IMR-90 (cell line): ENCODE results near the gene CNDP2. TPM values are rescaled to one million over a fixed set of nuclear protein-coding genes. Genes with fewer than 3 reads are reported as not detected.

Experiments
- ATAC-seq: fragments of 200-7000 bp; cut with Tn5 transposase; 2 replicates; pipeline ENCODE4 v1.9.1; 2020; ENCODE audit warnings: low read depth, mild to moderate bottlenecking, moderate library complexity
- BruUV-seq: library from RNA; stranded (reverse); fragments of 400-500 nt; replicated peaks from 2 replicates; lab custom pipeline; 2021; lab: Mats Ljungman, UMichigan
- CTCF ChIA-PET: fragments of 300-600 bp; formaldehyde crosslinking; extraction: SDS; loops from one replicate; lab custom pipeline; 2021; ENCODE audit warnings: antibody characterized with exemption; lab: Yijun Ruan, JAX
- POLR2A ChIA-PET: fragments of 300-600 bp; sonication (Branson Sonifier 250); formaldehyde crosslinking; loops from one replicate; lab custom pipeline; 2022; ENCODE audit warnings: antibody characterized with exemption; ENCODE audit not compliant: unreplicated experiment; lab: Charles Lee
- DNase-seq: peaks from one replicate; pipeline ENCODE4 v3.0.0; 2013
- H2AFZ ChIP-seq: replicated peaks from 2 replicates; pipeline ENCODE3; 2013; ENCODE audit warnings: low read length, mild to moderate bottlenecking; ENCODE audit not compliant: poor library complexity
- H2AK5ac ChIP-seq: 2 replicates; pipeline ENCODE4 v1.6.1; 2013; ENCODE audit warnings: low read depth, low read length, inconsistent platforms
- H2AK9ac ChIP-seq: replicated peaks from 2 replicates; pipeline ENCODE3; 2013; ENCODE audit warnings: mild to moderate bottlenecking, low read depth, low read length, moderate library complexity; ENCODE audit not compliant: poor library complexity
- H2BK120ac ChIP-seq: 2 replicates; pipeline ENCODE4 v1.6.1; 2013; ENCODE audit warnings: low read depth, low read length, inconsistent platforms
- H2BK15ac ChIP-seq: 3 replicates; pipeline ENCODE4 v1.6.1; 2013; ENCODE audit warnings: low read depth, low read length, inconsistent platforms
- H2BK20ac ChIP-seq: 2 replicates; pipeline ENCODE4 v1.6.1; 2013; ENCODE audit warnings: low read depth, mild to moderate bottlenecking, inconsistent platforms, low read length, moderate library complexity
- H2BK5ac ChIP-seq: 2 replicates; pipeline ENCODE4 v1.6.1; 2013; ENCODE audit warnings: mild to moderate bottlenecking, low read depth, low read length, inconsistent platforms; ENCODE audit not compliant: poor library complexity, severe bottlenecking
- H3K14ac ChIP-seq: replicated peaks from 2 replicates; pipeline ENCODE4 v1.6.1; 2013; ENCODE audit warnings: low read depth, low read length, inconsistent platforms
- H3K18ac ChIP-seq: 2 replicates; pipeline ENCODE4 v1.6.1; 2013; ENCODE audit warnings: low read depth, low read length, control low read depth
- H3K23ac ChIP-seq: 2 replicates; pipeline ENCODE4 v1.6.1; 2013; ENCODE audit warnings: low read depth, low read length, inconsistent platforms
- H3K27ac ChIP-seq: 2 replicates; pipeline ENCODE4 v1.5.1; 2013; ENCODE audit warnings: mild to moderate bottlenecking, control low read depth, low read length; ENCODE audit not compliant: insufficient read depth
- H3K27me3 ChIP-seq: 2 replicates; pipeline ENCODE4 v1.6.1; 2013; ENCODE audit warnings: low read length; ENCODE audit not compliant: control insufficient read depth, insufficient read depth
- H3K36me3 ChIP-seq: 2 replicates; pipeline ENCODE4 v1.6.1; 2013; ENCODE audit warnings: low read length, mixed read lengths; ENCODE audit not compliant: control insufficient read depth, insufficient read depth
- H3K4ac ChIP-seq: 2 replicates; pipeline ENCODE4 v1.6.1; 2013; ENCODE audit warnings: low read depth, low read length, inconsistent platforms
- H3K4me1 ChIP-seq: 2 replicates; pipeline ENCODE4 v1.6.1; 2013; ENCODE audit warnings: low read length, mixed read lengths; ENCODE audit not compliant: control insufficient read depth, insufficient read depth
- H3K4me2 ChIP-seq: 2 replicates; pipeline ENCODE4 v1.6.1; 2013; ENCODE audit warnings: low read depth, mild to moderate bottlenecking, control low read depth, low read length, moderate library complexity
- H3K4me3 ChIP-seq: 2 replicates; pipeline ENCODE4 v1.5.1; 2013; ENCODE audit warnings: low read depth, mild to moderate bottlenecking, control low read depth, low read length, moderate library complexity; ENCODE audit not compliant: insufficient read depth
- H3K56ac ChIP-seq: 2 replicates; pipeline ENCODE4 v1.6.1; 2013; ENCODE audit warnings: low read length, inconsistent platforms; ENCODE audit not compliant: insufficient read depth; ENCODE audit errors: extremely low read depth
- H3K79me1 ChIP-seq, 2 experiments: 2 replicates each; pipeline ENCODE4 v1.6.1; 2013; ENCODE audit warnings: low read length in 2 of 2, inconsistent platforms in 1 of 2, low read depth in 1 of 2
- H3K9ac ChIP-seq: 2 replicates; pipeline ENCODE4 v1.6.1; 2013; ENCODE audit warnings: low read depth, low read length, control low read depth
- H3K9me1 ChIP-seq: 2 replicates; pipeline ENCODE4 v1.6.1; 2013; ENCODE audit warnings: low read length, inconsistent platforms; ENCODE audit not compliant: insufficient read depth
- H3K9me3 ChIP-seq: 2 replicates; pipeline ENCODE4 v1.6.1; 2013; ENCODE audit warnings: low read length; ENCODE audit not compliant: control insufficient read depth, insufficient read depth
- H4K20me1 ChIP-seq: 2 replicates; pipeline ENCODE4 v1.6.1; 2013; ENCODE audit warnings: low read length, inconsistent platforms; ENCODE audit not compliant: insufficient read depth
- H4K5ac ChIP-seq: 2 replicates; pipeline ENCODE4 v1.6.1; 2013; ENCODE audit warnings: mild to moderate bottlenecking, low read depth, low read length, control low read depth
- H4K8ac ChIP-seq, 2 experiments: 2 replicates each; pipeline ENCODE4 v1.6.1; 2013; ENCODE audit warnings: low read depth in 2 of 2, low read length in 2 of 2, control low read depth in 1 of 2, inconsistent platforms in 1 of 2
- H4K91ac ChIP-seq: 2 replicates; pipeline ENCODE4 v1.6.1; 2013; ENCODE audit warnings: low read depth, low read length, inconsistent platforms; ENCODE audit not compliant: insufficient read depth
- BHLHE40 ChIP-seq: fragments of 150-350 bp; IDR thresholded peaks from 2 replicates; pipeline ENCODE4 v1.6.1; 2016; ENCODE audit warnings: mild to moderate bottlenecking, low read depth, low read length
- CHD1 ChIP-seq: IDR thresholded peaks from 2 replicates; pipeline ENCODE4 v1.6.1; 2012; ENCODE audit warnings: low read depth, low read length, improper control_type of control experiment
- MAFK ChIP-seq: IDR thresholded peaks from 2 replicates; pipeline ENCODE4 v1.6.1; 2012; ENCODE audit warnings: low read depth, low read length, improper control_type of control experiment
- MAZ ChIP-seq: IDR thresholded peaks from 2 replicates; pipeline ENCODE4 v1.6.1; 2012; ENCODE audit warnings: low read depth, mild to moderate bottlenecking, low read length, improper control_type of control experiment, moderate library complexity, borderline replicate concordance
- NFE2L2 ChIP-seq: fragments of 150-350 bp; IDR thresholded peaks from 2 replicates; pipeline ENCODE4 v1.6.1; 2016; ENCODE audit warnings: low read depth, mild to moderate bottlenecking, low read length
- POLR2A ChIP-seq: IDR thresholded peaks from 2 replicates; pipeline ENCODE4 v1.6.1; 2012; ENCODE audit warnings: mild to moderate bottlenecking, low read depth, low read length
- RCOR1 ChIP-seq: IDR thresholded peaks from 2 replicates; pipeline ENCODE4 v1.6.1; 2012; ENCODE audit warnings: mild to moderate bottlenecking, low read length, improper control_type of control experiment; ENCODE audit not compliant: insufficient replicate concordance
- RFX5 ChIP-seq: IDR thresholded peaks from 2 replicates; pipeline ENCODE4 v1.8.0; 2012; ENCODE audit warnings: low read depth, mild to moderate bottlenecking, low read length, moderate library complexity
- WGBS, 2 experiments: methylation state at CpG; one replicate each; pipeline versions ENCODE4 v1.1.5 to v1.1.7; 2013; ENCODE audit warnings: missing lambda C conversion rate in 2 of 2; ENCODE audit not compliant: insufficient read length in 1 of 2; ENCODE audit errors: extremely low coverage in 2 of 2; 5-methylcytosine and 5-hydroxymethylcytosine counted together
- dilution Hi-C: fragments of 300-500 bp; cut with HindIII; formaldehyde crosslinking; loops from one replicate; pipeline ENCODE4 v1.14.3; 2018; ENCODE audit warnings: low sequenced_read_pairs; ENCODE audit not compliant: unreplicated experiment
- in situ Hi-C: fragments of 300-500 bp; cut with MboI; formaldehyde crosslinking; loops from 3 replicates; pipeline ENCODE4 v1.14.3; 2019; ENCODE audit warnings: low sequenced_read_pairs, inconsistent platforms, mixed read lengths
- intact Hi-C: fragments of 100-400 bp; cut with micrococcal nuclease; formaldehyde crosslinking; loops from 2 replicates; pipeline ENCODE4 v1.10.0; 2022
- polyA plus RNA-seq, 3 experiments: library from polyadenylated mRNA; depleted of rRNA; stranded (reverse); fragments of >200 nt; gene quantifications; 2 replicates each; pipeline ENCODE4 v1.2.3, GENCODE V29; 2012; ENCODE audit warnings: low replicate concordance in 1 of 3
- total RNA-seq: library from RNA; depleted of rRNA; stranded (reverse); fragments of >200 nt; gene quantifications from 2 replicates; pipeline ENCODE4 v1.2.3, GENCODE V29; 2012
- TF ChIP-seq, protein P1 (sequence below): conservative IDR thresholded peaks from 2 replicates; pipeline ENCODE4 v1.5.1; 2012; ENCODE audit warnings: mild to moderate bottlenecking, low read depth, low read length, improper control_type of control experiment

CNDP2 gene
- total and polyA plus RNA-seq, 2 of the 4 experiments (the other 2 are of a cell fraction): 52.0 to 67.9 TPM

DNA sequence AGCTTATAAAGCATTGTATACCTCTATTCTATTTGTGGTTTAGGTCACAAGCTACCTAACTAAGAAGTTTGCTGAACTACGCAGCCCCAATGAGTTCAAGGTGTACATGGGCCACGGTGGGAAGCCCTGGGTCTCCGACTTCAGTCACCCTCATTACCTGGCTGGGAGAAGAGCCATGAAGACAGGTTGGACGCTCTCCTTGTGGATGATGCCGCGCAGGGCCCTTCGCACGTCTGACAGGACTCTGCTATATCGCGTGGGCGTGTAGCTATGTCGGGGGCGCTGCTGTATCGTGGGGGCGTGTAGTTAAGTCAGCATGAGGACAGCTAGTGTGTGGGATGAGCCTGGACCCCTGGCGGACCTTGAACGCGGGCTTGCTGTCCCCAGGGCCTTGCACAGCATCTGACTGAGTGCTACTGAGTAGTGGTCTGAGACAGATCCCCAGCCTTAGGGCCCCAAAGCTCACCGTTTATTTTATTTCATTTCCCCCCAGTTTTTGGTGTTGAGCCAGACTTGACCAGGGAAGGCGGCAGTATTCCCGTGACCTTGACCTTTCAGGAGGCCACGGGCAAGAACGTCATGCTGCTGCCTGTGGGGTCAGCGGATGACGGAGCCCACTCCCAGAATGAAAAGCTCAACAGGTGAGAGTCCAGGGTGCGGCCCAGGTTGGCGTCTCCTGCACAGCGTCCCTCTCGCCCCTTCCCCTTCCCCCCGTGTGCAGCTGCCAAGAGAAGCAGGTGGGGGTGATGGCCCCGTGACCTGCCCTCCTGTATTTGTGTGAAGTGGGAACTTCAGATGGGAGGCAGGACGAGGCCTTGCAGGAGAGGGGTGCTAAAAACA, 22.5 kb downstream of the CNDP2 start:
- WGBS, 2 experiments: 96% methylated on average over 11 of the region's 32 CpGs; no CpG with 5 or more reads in 1 of the 2 experiments
- Histone ChIP-seq H3K4me2 (no peak overlapping the region), H2BK20ac (no peak overlapping the region), H2BK120ac (no peak overlapping the region), H2AK9ac (no peak overlapping the region), H3K56ac (no peak overlapping the region), H3K9me3 (no peaks in the 10 kb centered on the region), H4K91ac (no peak overlapping the region), H2AFZ (no peak overlapping the region), H2AK5ac (no peak overlapping the region), H4K8ac (no peak overlapping the region), H2BK15ac (no peak overlapping the region), H3K4me3 (no peak overlapping the region), H3K9me1 (no peaks in the 10 kb centered on the region), H3K79me1 (no peaks in the 10 kb centered on the region; a peak in 1 of 4 replicates), H3K9ac (no peak overlapping the region), H4K5ac (no peak overlapping the region), H3K14ac (no peak overlapping the region), H3K36me3 (peaks cover 49% of the 10 kb centered on the region), H4K20me1 (no peaks in the 10 kb centered on the region), H3K4me1 (no peaks in the 10 kb centered on the region), H3K27me3 (no peaks in the 10 kb centered on the region), H3K23ac (no peak overlapping the region), H2BK5ac (no peak overlapping the region), H3K18ac (no peak overlapping the region), H3K4ac (no peak overlapping the region), H3K27ac (no peak overlapping the region)
- DNase-seq (no peak), ATAC-seq (no peak)
- no TSS peak for BruUV-seq
- CTCF ChIA-PET: no interaction called here
- intact Hi-C loops: no loop called here
- TF ChIP-seq BHLHE40 (no peak), MAFK (no peak), MAZ (no peak), NFE2L2 (no peak), RFX5 (no peak), CHD1 (no peak), POLR2A (no peak), RCOR1 (no peak)
- TF ChIP-seq, protein P1, sequence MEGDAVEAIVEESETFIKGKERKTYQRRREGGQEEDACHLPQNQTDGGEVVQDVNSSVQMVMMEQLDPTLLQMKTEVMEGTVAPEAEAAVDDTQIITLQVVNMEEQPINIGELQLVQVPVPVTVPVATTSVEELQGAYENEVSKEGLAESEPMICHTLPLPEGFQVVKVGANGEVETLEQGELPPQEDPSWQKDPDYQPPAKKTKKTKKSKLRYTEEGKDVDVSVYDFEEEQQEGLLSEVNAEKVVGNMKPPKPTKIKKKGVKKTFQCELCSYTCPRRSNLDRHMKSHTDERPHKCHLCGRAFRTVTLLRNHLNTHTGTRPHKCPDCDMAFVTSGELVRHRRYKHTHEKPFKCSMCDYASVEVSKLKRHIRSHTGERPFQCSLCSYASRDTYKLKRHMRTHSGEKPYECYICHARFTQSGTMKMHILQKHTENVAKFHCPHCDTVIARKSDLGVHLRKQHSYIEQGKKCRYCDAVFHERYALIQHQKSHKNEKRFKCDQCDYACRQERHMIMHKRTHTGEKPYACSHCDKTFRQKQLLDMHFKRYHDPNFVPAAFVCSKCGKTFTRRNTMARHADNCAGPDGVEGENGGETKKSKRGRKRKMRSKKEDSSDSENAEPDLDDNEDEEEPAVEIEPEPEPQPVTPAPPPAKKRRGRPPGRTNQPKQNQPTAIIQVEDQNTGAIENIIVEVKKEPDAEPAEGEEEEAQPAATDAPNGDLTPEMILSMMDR: no peak
- dilution Hi-C loops: no loop called here
- in situ Hi-C loops: no loop called here
- POLR2A ChIA-PET: no interaction called here
